Right lobe of liver (tissue), 4 donors: ENCODE data around the gene ZBTB42.

Experiments used
- CTCF ChIP-seq, 4 donors: fragments of 200-600 bp in 3 of 4; fragments of 450-650 bp in 1 of 4; IDR thresholded peaks; one replicate each; pipeline versions ENCODE4 v1.5.1 to v1.8.0; 2016 to 2022; ENCODE audit warnings: antibody characterized with exemption in 4 of 4, mild to moderate bottlenecking in 2 of 4
- POLR2A ChIP-seq: fragments of 450-650 bp; IDR thresholded peaks from one replicate; pipeline ENCODE4 v1.6.1; 2017; ENCODE audit warnings: antibody characterized with exemption, mild to moderate bottlenecking
- donor health status: DM: no; HTN: no; CAD: no.
- donor health status: DM: no; HTN: no; CAD: no.
- donor health status: DM: no; HTN: yes; CAD: no.

GRCh38 chr14:104805941-104806624 is 5.2 kb downstream of the ZBTB42 start:
- TF ChIP-seq CTCF (IDR thresholded peaks at IDR 0.05) = no peak
- no peak for TF ChIP-seq POLR2A
